HG02970 (cell line): Measurements from ENCODE around the gene DENND1A.
"Not testable (repeated sequence)": the region's sequence is repeated elsewhere in the genome, so short reads cannot be mapped to it uniquely, and the experiment has no call there.

Experiments
- ATAC-seq: cut with Tn5 transposase; IDR thresholded peaks from one replicate; pipeline ENCODE4 v1.9.1; 2021; ENCODE audit warnings: mild to moderate bottlenecking, moderate library complexity, moderate number of reproducible peaks; ENCODE audit not compliant: unreplicated experiment, low FRiP score

Gene DENND1A

GRCh38 chr9:123923377-123923776 is 6.5 kb downstream of the DENND1A start:
- ATAC-seq, result no peak

GRCh38 chr9:123922911-123923310 is 7.0 kb downstream of the DENND1A start:
- ATAC-seq, result no peak

DNA sequence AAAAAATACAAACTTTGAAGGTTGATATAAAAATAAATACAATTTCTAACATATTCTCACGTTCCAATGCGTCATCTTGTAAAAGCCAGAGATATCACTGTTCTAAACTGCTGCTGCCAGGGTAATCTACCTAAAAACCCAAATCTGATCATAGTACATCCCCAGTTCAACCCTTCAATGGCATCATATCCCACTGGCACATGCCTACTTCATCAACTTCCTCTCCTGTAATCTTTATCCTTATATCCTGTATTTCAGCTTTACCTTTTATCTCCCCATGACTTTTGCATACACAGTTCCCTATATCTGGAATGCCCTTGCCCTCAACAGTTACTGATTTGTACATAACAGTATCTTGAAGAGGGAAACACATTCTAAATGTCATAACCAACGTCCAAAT is 7.5 kb downstream of the DENND1A start:
- ATAC-seq, result no peak

DNA sequence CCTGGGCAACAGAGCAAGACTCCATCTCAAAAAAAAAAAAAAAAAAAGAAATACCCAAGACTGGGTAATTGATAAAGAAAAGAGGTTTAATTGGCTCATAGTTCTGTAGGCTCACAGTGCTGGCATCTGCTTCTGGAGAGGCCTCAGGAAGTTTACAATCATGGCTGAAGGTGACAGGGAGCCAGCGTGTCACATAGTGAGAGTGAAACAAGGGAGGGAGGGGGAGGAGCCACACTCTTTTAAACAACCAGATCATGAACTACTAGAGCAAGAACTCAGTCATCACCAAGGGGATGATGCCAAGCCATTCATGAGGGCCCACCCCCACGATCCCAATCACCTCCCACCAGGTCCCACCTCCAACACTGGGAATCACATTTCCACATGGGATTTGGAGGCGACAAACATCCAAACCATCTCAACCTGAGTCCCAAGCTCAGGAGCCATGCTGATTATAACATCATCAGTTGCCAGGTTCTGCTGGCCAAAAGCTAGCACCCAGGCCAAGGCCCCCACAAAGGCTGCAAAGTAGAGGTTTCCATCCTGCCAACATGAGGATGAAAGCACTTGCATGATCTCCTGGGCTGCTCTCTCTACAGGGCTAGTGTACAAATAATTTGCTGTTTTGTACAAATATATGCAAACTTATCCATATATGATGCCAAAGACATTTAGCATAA is 15.3 kb downstream of the DENND1A start:
- no peak for ATAC-seq

GRCh38 chr9:123912167-123912897 is 17.6 kb downstream of the DENND1A start:
- no peak for ATAC-seq

DNA sequence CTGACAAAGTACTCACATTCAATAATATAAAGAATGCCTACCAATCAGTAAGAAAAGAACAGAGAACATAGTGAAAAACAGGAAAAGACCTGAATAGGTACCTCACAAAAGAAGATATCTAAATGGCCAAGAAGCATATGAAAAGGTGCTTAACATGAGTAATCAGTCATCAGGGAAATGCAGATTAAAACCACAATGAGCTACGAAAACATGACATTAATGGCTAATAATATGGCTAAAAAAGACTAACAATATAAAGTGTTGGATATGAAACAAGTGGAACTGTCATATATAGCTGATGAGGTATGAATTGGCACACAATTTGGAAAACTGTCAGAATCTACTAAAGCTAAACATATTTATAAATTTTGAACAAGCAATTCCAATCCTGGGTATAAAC is 18.9 kb downstream of the DENND1A start:
- ATAC-seq, result no peak

GRCh38 chr9:123909192-123909591 is 20.7 kb downstream of the DENND1A start:
- ATAC-seq, result not testable (repeated sequence)

DNA sequence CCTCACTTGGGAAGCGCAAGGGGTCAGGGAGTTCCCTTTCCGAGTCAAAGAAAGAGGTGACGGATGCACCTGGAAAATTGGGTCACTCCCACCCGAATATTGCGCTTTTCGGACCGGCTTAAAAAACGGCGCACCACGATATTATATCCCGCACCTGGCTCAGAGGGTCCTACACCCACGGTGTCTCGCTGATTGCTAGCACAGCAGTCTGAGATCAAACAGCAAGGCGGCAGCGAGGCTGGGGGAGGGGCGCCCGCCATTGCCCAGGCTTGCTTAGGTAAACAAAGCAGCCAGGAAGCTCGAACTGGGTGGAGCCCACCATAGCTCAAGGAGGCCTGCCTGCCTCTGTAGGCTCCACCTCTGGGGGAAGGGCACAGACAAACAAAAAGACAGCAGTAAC is 26.4 kb downstream of the DENND1A start:
- ATAC-seq, result not testable (repeated sequence)

GRCh38 chr9:123894822-123895221 is 35.1 kb downstream of the DENND1A start:
- ATAC-seq, result no peak

DNA sequence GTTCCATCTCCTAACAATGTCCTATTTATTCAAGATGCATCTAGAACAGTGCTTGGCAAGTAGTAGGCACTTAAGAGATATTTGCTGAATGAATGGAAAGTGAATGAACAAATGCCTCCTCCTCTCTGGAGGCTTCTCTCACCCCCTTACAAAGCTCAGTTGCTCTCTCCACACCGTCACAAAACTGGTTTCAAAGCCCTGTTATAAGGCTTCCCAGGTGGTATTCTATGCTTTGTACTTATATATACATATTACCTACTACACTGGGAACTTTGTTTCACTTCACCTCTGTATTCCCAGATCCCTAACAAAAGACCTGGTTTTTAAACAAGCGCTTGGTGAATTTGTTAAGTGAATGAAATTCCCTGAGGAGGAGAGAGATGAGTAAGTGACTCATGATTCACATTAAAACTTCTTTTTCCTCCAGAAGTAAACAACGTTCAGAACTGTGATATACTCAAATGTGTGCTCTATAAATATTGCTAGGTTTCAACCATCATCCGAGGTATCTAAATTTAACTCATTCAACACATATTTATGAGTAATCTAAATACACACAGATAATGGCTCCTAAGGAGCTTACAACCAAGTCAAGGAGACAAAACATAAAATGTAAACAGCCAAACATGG is 36.0 kb downstream of the DENND1A start:
- ATAC-seq, result no peak

- no peak for ATAC-seq
Measured at GRCh38 chr9:123893115-123893514, 36.8 kb downstream of the DENND1A start.

DNA sequence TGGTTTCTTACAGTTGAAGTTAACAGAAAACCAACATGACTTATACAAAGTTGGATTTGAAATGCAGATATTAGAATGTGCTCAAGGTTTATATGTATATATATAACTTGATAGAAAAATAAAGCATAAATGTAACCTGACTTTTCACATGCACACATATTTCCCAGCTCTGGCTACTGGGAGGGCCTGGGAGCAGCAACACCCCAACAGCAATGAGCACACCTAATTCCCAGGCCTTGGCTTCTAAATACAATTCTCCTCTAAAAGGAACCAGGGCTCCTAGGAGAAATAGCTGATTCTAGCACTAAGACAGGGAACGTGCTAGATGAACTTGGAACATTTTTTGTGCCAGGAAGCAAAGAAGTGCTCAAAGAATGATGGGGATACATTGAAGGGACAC is 42.1 kb downstream of the DENND1A start:
- no peak for ATAC-seq

DNA sequence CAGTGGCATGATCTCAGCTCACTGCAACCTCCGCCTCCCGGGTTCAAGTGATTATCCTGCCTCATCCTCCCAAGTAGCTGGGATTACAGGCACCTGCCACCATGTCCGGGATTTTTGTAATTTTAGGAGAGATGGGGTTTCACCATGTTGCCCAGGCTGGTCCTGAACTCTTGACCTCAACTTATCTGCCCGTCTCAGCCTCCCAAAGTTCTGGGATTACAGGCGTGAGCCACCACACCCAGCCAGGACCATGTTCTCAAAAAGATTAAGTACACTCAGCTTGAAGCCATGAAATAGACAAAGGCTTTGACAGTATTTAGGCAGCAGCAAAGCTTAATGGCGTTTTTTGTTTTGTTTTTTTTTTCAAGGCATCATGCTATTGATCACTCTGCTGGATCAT is 44.1 kb downstream of the DENND1A start:
- not testable (repeated sequence) for ATAC-seq

DNA sequence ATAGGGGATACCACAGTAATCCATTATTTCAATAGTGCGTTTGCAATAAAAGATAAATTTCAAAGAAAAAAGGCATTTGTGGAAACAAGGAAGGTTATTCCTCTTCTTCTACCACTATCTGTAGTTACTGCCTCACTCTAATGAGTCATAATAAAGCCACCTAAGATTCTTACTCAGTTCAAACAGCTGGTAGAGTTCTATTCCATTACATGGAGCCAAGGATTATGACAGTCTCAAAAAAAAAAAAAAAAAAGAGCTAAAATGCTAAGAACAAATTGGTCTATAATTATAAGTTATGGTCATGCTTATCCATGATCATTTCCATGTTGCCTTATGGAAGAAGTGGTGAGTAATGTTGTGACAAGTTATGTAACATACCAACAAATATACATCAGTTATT is 46.3 kb downstream of the DENND1A start:
- ATAC-seq, result no peak

- ATAC-seq, result no peak
Measured at GRCh38 chr9:123881604-123882003, 48.3 kb downstream of the DENND1A start.

DNA sequence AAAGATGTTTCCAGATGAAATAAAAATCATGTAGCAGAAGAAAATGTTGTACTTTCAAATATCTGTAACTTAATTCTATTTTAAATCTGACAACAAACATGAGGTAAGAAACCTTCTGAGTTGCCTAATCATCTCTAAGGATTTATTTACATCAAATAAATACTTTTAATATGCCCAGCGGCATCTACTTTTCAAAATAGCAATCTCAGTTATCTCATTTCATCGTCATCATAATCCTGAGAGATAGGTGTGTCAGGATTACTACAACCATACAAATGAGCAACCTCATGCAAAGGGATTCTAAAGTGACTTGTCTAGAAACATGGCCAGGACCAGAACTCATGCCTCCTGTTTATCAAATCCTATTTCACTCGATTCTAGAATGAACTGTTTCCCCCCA is 49.5 kb downstream of the DENND1A start:
- no peak for ATAC-seq

- ATAC-seq, result no peak
Measured at GRCh38 chr9:123876750-123877149, 53.2 kb downstream of the DENND1A start.

- no peak for ATAC-seq
Measured at GRCh38 chr9:123872710-123873109, 57.2 kb downstream of the DENND1A start.

DNA sequence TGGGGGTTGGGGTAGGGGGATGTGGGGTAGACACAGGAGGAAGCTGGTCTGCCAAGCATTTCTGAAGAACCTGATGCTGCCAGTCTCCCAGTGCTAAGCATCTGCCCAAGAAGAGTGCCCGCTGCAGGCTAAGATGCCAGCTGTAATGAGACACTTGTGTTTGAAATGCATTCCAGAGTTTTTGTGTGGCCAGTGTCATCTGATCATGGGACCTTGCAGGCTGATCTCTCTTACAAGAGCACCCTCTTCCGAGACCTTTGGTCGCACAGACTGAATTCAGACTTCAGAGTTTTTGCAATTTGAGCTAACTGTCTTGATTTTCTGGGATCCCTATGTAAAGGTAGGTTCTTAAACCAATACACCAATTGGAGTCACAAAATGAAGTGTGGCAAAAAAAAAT is 58.1 kb downstream of the DENND1A start:
- ATAC-seq, result no peak

DNA sequence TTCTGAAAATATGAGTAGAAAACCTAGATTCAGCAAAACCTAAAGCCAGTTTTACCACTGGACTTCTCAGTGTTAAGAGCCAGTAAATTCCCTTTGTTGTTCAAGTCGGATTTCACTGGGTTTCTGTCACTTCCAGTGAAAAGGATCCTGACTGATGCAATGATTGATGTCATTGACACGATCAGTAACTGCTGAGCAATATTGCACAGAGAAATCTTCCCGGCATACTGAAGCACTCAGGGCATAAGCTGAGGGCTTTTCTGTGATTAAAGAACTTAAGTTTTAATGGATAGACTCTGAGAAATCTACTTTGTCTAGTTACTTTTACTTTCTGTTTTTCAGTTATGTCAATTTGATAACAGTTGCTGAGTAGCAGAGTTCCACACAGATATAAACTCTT is 61.9 kb downstream of the DENND1A start:
- ATAC-seq, result no peak

- ATAC-seq, result no peak
Measured at GRCh38 chr9:123867034-123867433, 62.9 kb downstream of the DENND1A start.

DNA sequence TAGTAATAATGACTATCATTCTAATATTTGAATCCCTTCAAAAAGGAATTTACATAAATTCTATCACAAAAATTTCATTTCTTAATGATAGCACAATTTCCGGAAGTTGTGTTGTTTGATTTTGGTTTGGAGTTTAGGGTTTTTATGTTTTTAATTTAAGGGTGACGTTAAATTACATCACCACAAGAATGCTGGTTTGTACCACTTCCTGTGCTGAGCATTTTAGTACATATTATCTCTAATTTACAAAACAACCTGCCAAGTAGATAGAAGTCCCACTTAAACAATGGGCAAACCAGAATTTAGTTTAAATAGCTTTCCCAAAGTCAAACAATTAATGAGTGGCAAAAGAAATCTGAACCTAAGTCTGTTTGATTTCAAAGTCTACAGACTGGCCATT is 63.4 kb downstream of the DENND1A start:
- no peak for ATAC-seq
